HG02938 (cell line): ENCODE measurements around the gene RRAGA.
"Not testable (repeated sequence)": the region's sequence is repeated elsewhere in the genome, so short reads cannot be mapped to it uniquely, and the experiment has no call there.

ENCODE experiments used
- ATAC-seq: cut with Tn5 transposase; IDR thresholded peaks from one replicate; pipeline ENCODE4 v1.9.1; 2021; ENCODE audit warnings: mild to moderate bottlenecking, moderate library complexity; ENCODE audit not compliant: unreplicated experiment

RRAGA gene, protein sequence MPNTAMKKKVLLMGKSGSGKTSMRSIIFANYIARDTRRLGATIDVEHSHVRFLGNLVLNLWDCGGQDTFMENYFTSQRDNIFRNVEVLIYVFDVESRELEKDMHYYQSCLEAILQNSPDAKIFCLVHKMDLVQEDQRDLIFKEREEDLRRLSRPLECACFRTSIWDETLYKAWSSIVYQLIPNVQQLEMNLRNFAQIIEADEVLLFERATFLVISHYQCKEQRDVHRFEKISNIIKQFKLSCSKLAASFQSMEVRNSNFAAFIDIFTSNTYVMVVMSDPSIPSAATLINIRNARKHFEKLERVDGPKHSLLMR

DNA sequence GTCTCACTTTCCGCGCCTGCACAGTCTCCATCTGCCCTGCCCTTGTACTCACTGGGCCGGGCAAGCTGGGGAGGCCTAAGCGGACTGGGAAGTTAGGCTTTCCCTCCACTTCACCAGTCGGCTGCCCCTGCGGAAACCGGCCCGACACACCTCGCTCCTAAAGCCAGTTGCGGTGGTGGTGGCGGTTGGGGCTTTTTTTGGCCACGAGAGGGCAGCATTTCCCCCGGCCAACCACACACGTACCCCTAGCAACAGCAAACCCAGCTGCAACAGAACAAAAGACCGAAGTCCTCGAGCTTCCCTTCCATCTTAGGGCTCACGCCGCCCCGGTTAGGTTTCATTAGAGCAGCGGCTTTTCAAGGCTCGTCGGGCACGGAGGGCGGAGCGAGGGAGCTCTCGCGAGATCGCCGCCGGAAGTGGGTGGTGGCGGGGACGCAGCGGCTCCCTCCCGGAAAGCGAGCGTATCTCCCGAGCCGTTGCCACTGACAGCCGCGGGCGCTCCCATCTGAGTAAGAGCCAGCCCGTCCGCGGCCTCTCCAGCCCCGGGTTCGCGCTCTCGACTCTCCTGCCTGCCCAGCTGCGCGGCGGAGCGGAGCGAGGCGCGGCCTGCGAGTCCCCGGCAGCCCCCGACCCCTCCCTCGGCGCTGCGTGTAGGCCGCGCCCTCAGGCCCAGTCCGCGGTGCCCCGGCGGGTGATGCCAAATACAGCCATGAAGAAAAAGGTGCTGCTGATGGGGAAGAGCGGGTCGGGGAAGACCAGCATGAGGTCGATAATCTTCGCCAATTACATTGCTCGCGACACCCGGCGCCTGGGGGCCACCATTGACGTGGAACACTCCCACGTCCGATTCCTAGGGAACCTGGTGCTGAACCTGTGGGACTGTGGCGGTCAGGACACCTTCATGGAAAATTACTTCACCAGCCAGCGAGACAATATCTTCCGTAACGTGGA lies at the start of gene RRAGA:
Gene RRAGA, plus strand, starts transcription at position 462 of the 951 bp plus-strand sequence. Its CDS starts 233 bp downstream, at position 695.
- ATAC-seq, result peak; percentile 90

- ATAC-seq, result no peak
These were observed 49.1 kb upstream of the RRAGA start for GRCh38 chr9:19000133-19000532.

DNA sequence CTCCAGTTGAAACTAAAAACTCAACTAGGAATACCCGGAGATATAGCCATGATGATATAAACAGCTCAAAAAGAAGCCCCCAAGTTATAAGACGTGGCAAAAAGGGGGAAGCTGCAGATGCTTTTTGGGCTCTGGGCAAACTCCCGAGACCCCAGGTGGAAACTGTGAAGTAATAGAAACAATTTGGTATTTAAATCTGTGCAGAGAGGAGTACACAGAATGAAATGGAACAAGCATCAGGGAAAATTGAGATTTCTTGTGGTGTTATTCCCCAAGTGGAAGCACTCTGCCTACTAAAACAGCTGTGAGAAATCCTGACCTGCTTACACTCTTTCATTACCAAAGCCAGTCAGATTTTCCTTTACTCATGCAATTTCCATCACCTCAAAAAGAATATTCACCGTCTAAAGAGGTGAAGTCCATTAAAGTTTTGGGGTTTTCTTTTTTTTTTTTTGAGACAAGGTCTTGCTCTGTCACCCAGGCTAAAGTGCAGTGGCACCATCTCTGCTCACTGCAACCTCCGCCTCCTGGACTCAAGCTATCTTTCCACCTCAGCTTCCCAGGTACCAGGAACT lies 39.7 kb upstream of the RRAGA start:
- ATAC-seq, result no peak

DNA sequence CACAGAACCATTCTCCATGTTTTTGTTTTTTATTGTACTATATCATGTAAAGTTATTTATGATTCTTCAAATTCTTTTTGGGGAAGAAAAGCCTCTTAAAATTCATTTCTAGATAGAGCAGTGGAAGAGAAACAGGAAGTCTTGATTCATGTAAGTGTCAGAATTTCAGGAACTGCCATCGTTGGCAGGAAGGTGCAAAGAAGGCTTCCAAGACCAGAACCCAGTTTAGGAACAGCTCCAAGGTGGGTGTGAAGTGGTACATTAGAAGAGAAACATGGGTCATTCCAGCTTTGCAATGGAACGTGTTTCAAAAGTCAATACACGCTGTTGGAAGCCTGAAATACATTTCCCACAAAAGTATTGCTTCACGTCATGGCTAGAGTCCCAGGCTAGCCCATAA lies 31.0 kb upstream of the RRAGA start:
- no peak for ATAC-seq

DNA sequence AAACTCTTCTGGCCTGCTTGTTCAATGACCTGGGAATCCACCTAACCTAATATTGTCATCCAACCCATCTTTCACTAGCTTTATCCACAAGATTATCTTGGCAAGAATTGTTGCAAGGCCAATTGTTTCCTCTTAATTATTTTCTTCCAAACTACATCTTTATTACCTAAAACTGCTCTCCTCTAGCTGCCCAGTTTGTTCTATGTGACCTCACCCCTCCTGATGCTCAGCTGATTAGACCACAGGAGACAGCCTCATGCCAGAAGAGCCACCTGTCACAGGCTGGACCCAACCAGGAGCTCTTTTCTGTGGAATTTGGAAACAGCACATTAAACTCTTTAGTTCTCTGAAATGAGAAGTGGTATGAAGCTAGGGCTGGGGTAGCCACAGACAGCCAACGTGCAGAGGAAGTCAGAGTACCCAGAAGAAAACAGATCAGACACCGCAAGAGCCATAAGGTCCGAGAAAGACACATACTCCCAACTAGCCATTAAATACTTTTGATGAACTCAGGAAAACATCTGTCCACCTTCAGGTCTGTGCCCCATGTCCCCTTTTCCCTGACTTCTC lies 28.3 kb upstream of the RRAGA start:
- no peak for ATAC-seq

GRCh38 chr9:19021649-19022048 lies 27.6 kb upstream of the RRAGA start:
- ATAC-seq, result not testable (repeated sequence)

DNA sequence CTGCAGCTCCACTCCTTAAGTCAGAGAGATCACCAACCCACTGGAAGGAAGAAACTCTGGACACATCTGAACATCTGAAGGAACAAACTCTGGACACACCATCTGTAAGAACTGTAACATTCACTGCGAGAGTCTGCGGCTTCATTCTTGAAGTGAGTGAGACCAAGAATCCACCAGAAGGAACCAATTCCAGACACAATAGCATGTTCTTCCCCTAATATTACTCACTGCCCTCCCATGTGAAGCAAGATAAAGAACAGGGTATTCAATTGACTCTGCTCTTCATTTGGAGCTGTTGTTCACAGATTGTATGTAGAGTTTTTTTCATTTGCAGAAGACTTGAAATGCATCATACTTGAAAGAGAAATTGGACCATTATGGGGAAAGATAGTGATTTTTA lies 27.0 kb upstream of the RRAGA start:
- ATAC-seq, result peak; percentile 38

DNA sequence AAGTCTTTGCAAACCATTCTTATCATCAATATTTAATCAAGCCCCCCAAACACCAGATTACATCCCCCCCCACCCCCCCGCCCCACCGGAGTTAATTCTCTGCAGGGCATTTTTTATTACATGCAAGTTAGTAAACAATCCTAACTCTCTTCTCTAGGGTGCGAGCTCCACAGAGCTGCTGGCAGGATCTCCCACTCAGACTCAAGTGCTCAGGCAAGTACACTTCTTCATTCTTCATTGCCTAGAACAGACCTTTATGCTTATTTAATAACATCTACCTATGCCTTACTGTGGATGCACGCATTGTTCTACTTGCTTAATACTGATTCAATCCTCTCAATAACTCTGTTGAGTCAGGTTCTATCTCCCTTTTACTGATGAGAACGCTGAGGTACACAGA lies 26.1 kb upstream of the RRAGA start:
- ATAC-seq, result no peak

DNA sequence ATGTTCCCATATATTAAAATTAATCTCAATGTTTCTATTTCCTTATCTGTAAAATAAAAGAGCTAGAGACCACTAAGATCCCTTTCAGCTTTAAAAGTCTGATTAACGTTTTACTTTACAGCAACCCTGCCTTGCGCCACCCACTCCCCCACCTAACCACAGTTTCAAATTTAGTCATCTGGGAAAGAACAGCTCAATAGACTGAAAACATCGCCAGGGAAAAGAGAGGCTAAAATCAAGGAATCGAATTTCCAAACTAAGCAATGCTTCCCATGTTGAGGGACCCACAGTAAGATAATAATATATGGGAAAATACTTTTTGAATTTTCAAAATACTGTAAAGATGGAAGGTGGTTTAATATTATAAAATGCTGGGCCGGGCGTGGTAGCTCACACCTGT lies 22.9 kb upstream of the RRAGA start:
- ATAC-seq, result no peak

GRCh38 chr9:19027825-19028224 lies 21.4 kb upstream of the RRAGA start:
- ATAC-seq, result no peak

DNA sequence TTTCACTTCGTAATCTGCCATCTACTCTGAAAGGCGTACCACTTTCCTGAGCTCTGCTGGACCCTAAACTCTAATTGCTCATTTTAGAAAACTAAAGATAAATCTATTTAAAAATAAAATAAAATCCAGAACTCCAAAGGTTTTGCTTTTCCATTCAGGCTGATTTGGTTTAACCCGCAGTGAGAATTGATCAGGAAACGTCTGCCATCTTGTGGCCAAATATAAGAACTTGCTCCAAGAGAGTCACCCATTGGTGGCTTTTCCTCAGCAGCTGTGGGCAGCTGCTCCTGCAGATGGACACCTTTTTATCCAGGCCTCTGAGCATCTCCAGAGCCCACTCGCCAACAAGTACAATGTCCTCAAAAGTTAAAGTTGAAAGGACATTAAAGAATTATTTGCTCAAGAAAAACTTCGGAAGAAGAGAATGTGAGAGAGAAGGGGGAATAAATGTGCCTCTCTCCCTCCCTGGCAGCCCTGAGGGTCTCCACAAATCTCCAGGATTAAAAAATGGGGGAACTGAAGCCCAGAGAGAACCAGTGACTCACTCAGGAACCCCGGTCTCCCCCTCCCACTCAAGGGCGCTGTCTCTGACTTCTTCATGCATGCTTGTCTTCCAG lies 20.3 kb upstream of the RRAGA start:
- no peak for ATAC-seq

DNA sequence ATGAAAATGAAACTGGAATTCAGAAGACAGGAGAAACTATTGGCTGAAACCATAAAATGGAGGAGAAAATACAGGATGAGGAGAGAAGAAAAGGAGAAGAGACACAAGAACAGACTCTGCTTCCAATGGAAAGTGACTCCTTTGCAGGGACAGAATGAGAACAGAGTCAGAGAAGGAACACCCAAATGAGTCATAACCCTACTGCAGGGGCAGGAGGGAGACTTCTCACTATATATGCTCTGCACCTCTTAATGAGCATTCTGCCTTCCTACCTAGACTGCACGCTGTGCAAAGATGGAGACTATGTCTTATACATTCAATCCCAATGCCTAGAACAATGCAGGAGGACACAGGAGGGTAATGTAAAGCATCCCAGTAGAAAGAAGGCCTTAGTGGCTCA lies 18.3 kb upstream of the RRAGA start:
- no peak for ATAC-seq

GRCh38 chr9:19032406-19032805 lies 16.8 kb upstream of the RRAGA start:
- ATAC-seq, result no peak

DNA sequence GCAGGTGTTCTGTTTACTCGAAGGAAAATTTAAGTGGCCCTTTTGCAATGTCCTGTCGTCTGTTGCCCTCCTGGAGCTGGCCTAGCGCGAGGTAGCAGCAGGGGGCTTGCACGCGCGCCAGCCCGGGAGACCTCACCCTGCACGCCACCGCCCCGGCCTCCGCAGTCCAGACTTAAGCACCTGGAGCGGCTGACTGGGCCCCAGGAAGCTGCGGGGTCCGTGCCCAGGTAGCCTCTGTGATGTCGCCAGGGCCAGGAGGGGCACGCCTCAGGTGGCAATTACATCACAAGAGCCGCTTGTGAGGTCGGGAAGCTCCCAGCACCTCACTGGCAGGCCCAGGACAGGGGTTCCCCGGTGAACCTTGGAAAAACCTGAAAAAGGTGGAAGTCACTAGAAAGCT lies 16.2 kb upstream of the RRAGA start, which contains the start of gene SAXO1:
Gene SAXO1, minus strand, starts transcription at position 195 of the 400 bp plus-strand sequence. CDS start 301 bp downstream, outside the sequence.
- ATAC-seq, result no peak

DNA sequence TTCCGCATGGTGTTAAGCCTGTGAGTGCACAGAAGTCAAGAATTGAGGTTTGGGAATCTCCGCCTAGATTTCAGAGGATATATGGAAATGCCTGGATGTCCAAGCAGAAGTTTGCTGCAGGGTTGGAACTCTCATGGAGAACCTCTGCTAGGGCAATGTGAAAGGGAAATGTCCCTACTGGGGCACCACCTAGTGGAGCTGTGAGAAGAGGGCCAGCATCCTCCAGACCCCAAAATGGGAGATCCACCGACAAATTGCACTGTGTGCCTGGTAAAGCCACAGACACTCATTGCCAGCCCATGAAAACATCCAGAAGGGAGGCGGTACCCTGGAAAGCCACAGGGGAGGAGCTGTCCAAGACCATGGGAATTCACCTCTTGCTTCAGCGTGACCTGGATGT lies 12.6 kb upstream of the RRAGA start:
- no peak for ATAC-seq

GRCh38 chr9:19049917-19050636 lies 850 bp downstream of the RRAGA start:
- no peak for ATAC-seq

DNA sequence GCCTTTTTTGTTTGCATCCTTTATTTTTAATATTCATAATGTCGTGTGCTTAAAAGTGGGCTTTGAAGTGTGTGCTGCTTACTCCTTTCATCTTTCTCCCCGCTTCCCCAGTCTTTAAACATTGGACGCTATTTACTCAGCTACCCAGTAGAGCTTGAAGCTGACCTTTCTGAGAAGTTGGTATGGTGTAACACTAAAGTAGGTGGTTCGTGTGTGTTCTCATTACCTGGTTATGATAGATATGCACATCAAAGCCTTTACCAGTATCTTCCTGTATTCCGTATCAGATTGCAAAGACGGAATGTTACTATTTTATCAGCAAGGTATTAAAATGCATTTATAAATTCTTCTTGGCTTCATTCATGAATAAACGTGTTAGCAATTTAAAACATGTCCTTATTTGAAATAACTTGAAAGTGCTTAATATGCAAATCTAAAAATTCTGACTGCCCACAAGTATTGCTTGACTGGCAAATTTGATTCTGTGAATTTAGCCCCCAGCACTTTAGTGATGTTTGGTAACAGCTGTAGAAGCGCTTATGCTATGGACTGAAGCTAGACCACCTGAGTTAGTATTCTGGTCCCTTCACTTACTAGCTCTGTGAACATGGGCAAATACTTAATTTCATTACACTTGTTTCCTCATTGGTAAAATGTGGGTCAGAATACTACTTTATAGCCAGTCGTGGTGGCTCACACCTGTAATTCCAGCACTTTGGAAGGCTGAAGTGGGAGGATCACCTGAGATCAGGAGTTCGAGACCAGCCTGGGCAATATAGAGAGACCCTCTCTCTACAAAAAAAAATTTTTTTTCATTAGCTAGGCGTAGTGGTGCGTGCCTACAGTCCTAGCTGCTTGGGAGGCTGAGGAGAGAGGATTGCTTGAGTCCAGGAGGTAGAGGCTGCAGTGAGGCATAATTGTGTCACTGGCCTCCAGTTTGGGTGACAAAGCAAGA lies 1.7 kb downstream of the RRAGA start:
- no peak for ATAC-seq

GRCh38 chr9:19057033-19057432 lies 7.8 kb downstream of the RRAGA start:
- ATAC-seq, result no peak

DNA sequence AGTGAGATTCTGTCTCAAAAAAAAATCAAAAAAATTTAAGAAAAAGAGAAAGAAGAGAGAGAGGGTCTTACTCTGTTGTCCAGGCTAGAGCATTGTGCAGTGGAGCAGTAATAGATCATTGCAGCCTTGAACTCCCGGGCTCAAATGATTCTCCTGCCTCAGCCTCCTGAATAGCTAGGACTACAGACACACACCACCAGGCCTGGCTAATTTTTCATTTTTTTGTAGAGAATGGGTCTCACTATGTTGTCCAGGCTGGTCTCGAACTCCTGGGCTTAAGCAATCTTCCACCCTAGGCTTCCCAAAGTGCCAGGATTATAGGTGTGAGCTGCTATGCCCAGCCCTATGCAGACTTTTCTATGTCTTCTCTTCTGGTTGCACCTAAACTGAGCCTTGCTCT lies 25.0 kb downstream of the RRAGA start:
- ATAC-seq, result no peak
